ENCODE measurements around the gene NBEAL2. TPM values are rescaled to one million over a fixed set of nuclear protein-coding genes. Genes with fewer than 3 reads are reported as not detected.

NBEAL2 gene
- total and polyA plus RNA-seq, 2 donors (not counting 1 experiment from before 2014, with no cell fraction given) = 1.5 to 4.5 TPM

DNA sequence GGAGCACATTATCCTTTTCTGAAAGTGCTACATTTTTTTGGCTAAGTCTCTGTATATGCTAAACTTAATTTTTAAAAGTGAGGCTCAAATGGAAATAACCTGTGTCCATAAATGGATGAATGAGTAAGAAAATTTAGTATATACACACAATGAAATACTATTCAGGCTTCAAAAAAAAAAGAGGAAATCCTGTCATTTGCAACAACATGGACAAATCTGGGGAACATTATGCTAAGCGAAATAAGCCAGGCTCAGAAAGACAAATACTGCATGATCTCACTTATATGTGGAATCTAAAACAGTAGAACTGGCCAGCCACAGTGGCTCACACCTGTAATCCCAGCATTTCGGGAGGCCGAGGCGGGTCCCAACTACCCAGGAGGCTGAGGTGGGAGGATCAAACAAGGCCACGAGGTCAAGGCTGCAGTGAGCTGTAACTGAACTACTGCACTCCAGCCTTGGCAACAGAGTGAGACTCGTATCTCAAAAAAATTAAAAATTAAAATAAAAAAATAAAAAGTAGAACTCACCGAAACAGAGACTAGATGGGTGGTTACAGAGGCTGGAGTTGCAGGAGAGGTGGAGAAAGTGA, 28.7 kb upstream of the NBEAL2 start:
- Histone ChIP-seq H3K79me2 (ENCODE audit: control insufficient read depth, insufficient read depth, low read length) (peaks cover 87% of the 10 kb centered on the region), H3K9ac (ENCODE audit: insufficient read depth, low read length) (no peak overlapping the region), H2AFZ (ENCODE audit: low read length) (no peak overlapping the region), H3K4me1 (ENCODE audit: control insufficient read depth, extremely low read depth, insufficient read depth, low read length) (peaks cover 2% of the 10 kb centered on the region), H3K36me3 (ENCODE audit: control insufficient read depth, insufficient read depth, low read length) (peaks cover 2% of the 10 kb centered on the region), H3K9me3 (ENCODE audit: control insufficient read depth, insufficient read depth, low read depth, low read length) (no peaks in the 10 kb centered on the region), H4K20me1 (ENCODE audit: control insufficient read depth, extremely low read depth, insufficient read depth, low read length) (no peaks in the 10 kb centered on the region), H3K4me3 (replicated peaks in 1 of 4; ENCODE audit: control extremely low read depth in 1 of 4, insufficient read depth in 1 of 4, low read depth in 3 of 4, low read length in 4 of 4) (no peak overlapping the region), H3K4me2 (ENCODE audit: extremely low read depth, insufficient read depth, low read length) (no peak overlapping the region), H3K27ac (ENCODE audit: insufficient read depth, low read length) (no peak overlapping the region), H3K27me3 (ENCODE audit: control insufficient read depth, insufficient read depth, low read length) (no peaks in the 10 kb centered on the region)
- TF ChIP-seq, protein P1, sequence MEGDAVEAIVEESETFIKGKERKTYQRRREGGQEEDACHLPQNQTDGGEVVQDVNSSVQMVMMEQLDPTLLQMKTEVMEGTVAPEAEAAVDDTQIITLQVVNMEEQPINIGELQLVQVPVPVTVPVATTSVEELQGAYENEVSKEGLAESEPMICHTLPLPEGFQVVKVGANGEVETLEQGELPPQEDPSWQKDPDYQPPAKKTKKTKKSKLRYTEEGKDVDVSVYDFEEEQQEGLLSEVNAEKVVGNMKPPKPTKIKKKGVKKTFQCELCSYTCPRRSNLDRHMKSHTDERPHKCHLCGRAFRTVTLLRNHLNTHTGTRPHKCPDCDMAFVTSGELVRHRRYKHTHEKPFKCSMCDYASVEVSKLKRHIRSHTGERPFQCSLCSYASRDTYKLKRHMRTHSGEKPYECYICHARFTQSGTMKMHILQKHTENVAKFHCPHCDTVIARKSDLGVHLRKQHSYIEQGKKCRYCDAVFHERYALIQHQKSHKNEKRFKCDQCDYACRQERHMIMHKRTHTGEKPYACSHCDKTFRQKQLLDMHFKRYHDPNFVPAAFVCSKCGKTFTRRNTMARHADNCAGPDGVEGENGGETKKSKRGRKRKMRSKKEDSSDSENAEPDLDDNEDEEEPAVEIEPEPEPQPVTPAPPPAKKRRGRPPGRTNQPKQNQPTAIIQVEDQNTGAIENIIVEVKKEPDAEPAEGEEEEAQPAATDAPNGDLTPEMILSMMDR (conservative IDR thresholded peaks at IDR 0.05 in 1 of 2, IDR thresholded peaks at IDR 0.05 in 1 of 2; ENCODE audit: low read depth in 1 of 2, low read length in 2 of 2) = no peak
- TF ChIP-seq EZH2 (IDR thresholded peaks at IDR 0.05; ENCODE audit: low read length, missing control alignments) = no peak
- DNase-seq (ENCODE audit: low read depth in 2 of 2) = no peak

DNA sequence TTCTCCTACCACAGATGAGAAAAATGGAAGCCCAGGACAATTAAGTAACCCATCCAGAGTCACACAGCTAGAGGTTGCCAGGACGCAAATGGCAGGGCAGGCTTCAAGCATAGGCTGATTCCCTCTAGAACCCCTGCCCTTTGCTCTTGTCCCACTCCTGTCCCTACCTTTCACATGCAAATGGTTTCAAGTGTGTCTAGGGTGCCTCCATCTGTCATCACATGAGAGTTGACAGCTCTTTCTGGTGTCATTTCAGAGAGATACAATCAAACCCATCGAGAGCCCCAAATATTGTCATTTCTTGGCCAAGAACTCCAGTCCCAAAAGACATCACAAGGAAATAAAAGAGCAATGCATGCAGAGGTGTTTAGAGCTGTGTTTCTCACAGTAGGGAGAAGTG, 26.7 kb upstream of the NBEAL2 start:
- no peaks in the 10 kb centered on the region for H3K27me3 ChIP-seq (ENCODE audit: control insufficient read depth, insufficient read depth, low read length)
- H3K4me1 ChIP-seq (ENCODE audit: control insufficient read depth, extremely low read depth, insufficient read depth, low read length) = peaks cover 2% of the 10 kb centered on the region
- DNase-seq (ENCODE audit: low read depth in 2 of 2) = no peak
- H3K4me2 ChIP-seq (ENCODE audit: extremely low read depth, insufficient read depth, low read length) = no peak overlapping the region
- H3K4me3 ChIP-seq (replicated peaks in 1 of 4; ENCODE audit: control extremely low read depth in 1 of 4, insufficient read depth in 1 of 4, low read depth in 3 of 4, low read length in 4 of 4) = no peak overlapping the region
- H3K79me2 ChIP-seq (ENCODE audit: control insufficient read depth, insufficient read depth, low read length) = peaks cover 89% of the 10 kb centered on the region
- TF ChIP-seq, protein P1 (conservative IDR thresholded peaks at IDR 0.05 in 1 of 2, IDR thresholded peaks at IDR 0.05 in 1 of 2; ENCODE audit: low read depth in 1 of 2, low read length in 2 of 2) = no peak
- no peak for TF ChIP-seq EZH2 (IDR thresholded peaks at IDR 0.05; ENCODE audit: low read length, missing control alignments)
- H3K9ac ChIP-seq (ENCODE audit: insufficient read depth, low read length) = no peak overlapping the region
- H3K27ac ChIP-seq (ENCODE audit: insufficient read depth, low read length) = no peak overlapping the region
- no peaks in the 10 kb centered on the region for H3K36me3 ChIP-seq (ENCODE audit: control insufficient read depth, insufficient read depth, low read length)
- H3K9me3 ChIP-seq (ENCODE audit: control insufficient read depth, insufficient read depth, low read depth, low read length) = no peaks in the 10 kb centered on the region
- H4K20me1 ChIP-seq (ENCODE audit: control insufficient read depth, extremely low read depth, insufficient read depth, low read length) = no peaks in the 10 kb centered on the region
- H2AFZ ChIP-seq (ENCODE audit: low read length) = no peak overlapping the region

DNA sequence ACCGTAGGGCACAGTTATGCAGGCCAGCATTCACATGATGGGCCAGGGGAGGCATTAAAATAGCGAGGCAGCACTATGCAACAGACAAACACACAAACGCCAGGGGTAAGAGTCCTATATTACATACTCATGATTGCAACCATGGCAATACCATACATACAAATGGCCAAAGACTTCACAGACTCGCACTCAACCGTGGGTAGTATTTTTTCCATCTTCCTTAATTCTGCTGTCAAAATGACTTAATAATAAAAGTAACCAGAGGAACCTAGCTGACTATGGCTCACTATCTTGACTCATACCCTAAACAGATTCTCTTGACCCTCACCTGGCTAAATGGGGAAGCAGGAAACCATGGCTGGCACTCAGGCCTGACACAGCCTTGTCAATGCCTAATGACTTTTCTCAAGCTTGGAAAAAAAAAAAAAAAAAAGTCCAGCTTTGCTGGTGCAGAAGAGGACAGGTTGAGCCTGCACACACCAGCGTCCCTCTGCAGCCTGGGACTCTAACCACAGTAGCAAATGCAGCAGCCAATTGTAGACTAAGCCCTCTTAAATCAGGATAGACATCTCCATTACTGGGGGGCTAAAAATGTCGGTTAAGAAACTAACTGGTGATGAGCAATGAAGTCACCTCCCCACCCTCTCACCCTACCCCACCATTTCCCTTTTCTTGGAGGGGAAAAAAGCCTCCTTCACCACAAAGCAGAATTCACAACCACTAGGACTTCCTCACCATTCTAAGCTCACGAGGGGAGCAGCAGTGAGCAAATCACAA, 26.0 kb upstream of the NBEAL2 start:
- no peak for DNase-seq (ENCODE audit: low read depth in 2 of 2)
- Histone ChIP-seq H3K4me3 (replicated peaks in 1 of 4; ENCODE audit: control extremely low read depth in 1 of 4, insufficient read depth in 1 of 4, low read depth in 3 of 4, low read length in 4 of 4) (no peak overlapping the region), H3K9ac (ENCODE audit: insufficient read depth, low read length) (no peak overlapping the region), H2AFZ (ENCODE audit: low read length) (no peak overlapping the region), H3K4me1 (ENCODE audit: control insufficient read depth, extremely low read depth, insufficient read depth, low read length) (peaks cover 2% of the 10 kb centered on the region), H3K4me2 (ENCODE audit: extremely low read depth, insufficient read depth, low read length) (no peak overlapping the region), H3K9me3 (ENCODE audit: control insufficient read depth, insufficient read depth, low read depth, low read length) (no peaks in the 10 kb centered on the region), H4K20me1 (ENCODE audit: control insufficient read depth, extremely low read depth, insufficient read depth, low read length) (peaks cover under 1% of the 10 kb centered on the region), H3K36me3 (ENCODE audit: control insufficient read depth, insufficient read depth, low read length) (no peaks in the 10 kb centered on the region), H3K27ac (ENCODE audit: insufficient read depth, low read length) (no peak overlapping the region), H3K27me3 (ENCODE audit: control insufficient read depth, insufficient read depth, low read length) (no peaks in the 10 kb centered on the region), H3K79me2 (ENCODE audit: control insufficient read depth, insufficient read depth, low read length) (peaks cover 88% of the 10 kb centered on the region)
- TF ChIP-seq, protein P1 (conservative IDR thresholded peaks at IDR 0.05 in 1 of 2, IDR thresholded peaks at IDR 0.05 in 1 of 2; ENCODE audit: low read depth in 1 of 2, low read length in 2 of 2) = no peak
- TF ChIP-seq EZH2 (IDR thresholded peaks at IDR 0.05; ENCODE audit: low read length, missing control alignments) = no peak

Data from fibroblast of lung (primary cell).